HG03439 (cell line): ENCODE measurements around the gene NAPG.
"Not testable (repeated sequence)": the region's sequence is repeated elsewhere in the genome, so short reads cannot be mapped to it uniquely, and the experiment has no call there.

Experiments used
- ATAC-seq: cut with Tn5 transposase; IDR thresholded peaks from one replicate; pipeline ENCODE4 v1.9.1; 2021; ENCODE audit warnings: mild to moderate bottlenecking, moderate library complexity; ENCODE audit not compliant: unreplicated experiment

NAPG gene

GRCh38 chr18:10577842-10578572 is 52.2 kb downstream of the NAPG start:
- not testable (repeated sequence) for ATAC-seq

GRCh38 chr18:10578573-10578899 is 52.7 kb downstream of the NAPG start:
- not testable (repeated sequence) for ATAC-seq

DNA sequence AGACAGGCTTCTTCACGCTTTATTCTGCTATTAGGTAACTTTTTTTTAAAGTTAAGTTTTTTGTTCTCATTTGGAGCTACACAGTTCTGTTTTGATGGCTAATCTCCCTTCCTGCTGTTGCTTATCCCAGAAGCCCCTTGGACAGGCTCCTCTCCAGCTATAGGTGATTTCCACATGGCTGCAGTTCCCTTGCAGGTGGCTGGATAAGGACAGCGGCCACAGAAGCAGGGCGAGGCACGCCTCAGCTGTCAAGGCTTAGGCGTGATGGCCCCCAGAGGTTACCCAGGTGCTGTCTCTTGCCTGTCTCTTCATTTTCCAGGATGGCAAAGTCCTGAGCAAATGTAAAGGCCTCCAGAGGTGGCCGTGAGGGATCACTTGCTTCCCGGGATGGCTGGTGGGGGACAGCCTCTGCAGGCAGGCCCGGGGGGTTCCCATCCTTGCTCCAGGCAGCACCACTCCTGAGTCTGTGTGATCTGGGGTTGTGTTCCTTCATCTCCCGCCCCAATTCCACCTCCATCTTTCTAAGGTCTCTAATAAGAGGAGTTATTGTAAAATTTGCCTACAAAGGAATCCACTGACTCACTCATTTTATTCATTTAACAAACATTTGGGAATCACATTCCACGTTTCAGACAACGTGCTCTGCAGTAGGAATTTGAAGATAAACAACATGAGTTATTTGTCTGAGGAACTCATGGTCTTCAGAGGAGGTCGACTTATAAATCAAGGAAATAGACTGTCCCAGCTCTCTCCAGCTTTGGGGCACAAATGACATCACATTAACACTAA is 53.4 kb downstream of the NAPG start:
- no peak for ATAC-seq

DNA sequence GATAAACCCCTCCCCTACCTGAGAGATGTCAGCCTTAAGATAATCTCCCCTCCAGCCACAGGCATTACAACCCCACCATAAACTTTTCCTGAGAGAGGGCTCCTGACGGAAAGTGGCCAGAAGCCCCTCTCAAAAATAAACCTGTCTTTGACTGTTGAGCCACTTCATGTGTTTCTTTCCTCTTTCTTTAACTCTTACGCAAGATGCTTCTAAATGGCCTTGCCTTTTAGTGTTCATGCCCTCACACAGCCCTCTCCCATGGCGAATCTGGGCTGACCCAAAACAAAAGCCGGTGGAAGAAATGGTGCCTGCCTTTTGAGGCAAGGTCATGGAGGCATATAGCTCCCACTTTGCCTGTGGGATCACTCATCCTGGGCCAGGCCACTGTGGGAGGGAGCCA is 54.4 kb downstream of the NAPG start:
- ATAC-seq = no peak

DNA sequence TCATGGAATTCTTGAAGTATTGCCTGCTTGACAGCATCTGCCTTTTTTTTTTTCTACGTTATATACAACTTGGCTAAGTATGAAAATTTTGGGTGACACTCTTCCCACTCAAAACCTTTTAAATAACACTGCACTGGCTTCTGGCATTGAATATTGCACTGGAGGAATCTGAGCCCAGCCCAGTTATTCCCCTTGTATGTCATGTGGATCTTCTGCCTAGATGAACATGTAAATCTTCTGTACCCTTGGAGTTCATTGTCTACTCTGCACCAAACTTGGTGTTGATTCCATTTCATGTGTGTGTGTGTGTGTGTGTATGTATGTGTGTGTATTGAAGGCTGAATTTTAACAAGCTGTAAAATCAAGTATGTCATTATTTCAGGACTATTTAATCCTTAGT is 59.4 kb downstream of the NAPG start:
- ATAC-seq = no peak

DNA sequence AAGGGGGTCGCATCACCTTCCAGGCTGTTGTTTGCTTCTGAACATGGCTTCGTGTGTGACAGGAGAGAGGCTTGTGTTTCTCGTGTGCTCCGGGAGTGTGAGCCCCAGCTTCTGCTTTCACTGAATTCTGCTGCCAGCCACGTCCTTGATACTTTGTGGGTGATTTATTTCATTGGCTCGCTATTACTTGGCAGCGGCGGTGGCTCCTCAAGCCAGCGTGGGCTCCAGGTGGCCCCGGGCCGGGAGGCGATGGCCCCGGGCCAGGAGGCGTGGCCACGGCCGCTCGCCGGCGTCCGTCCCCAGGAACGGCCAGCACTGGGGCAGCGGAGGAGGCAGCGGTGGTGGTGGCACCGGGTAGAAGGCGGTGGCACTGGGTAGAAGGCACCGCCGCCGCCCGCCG is 63.1 kb downstream of the NAPG start:
- ATAC-seq = no peak

- ATAC-seq = no peak
These were observed 64.6 kb downstream of the NAPG start for GRCh38 chr18:10590412-10590811.

- no peak for ATAC-seq
These were observed 66.1 kb downstream of the NAPG start for GRCh38 chr18:10591896-10592295.

- ATAC-seq = not testable (repeated sequence)
These were observed 67.7 kb downstream of the NAPG start for GRCh38 chr18:10593366-10594022.

DNA sequence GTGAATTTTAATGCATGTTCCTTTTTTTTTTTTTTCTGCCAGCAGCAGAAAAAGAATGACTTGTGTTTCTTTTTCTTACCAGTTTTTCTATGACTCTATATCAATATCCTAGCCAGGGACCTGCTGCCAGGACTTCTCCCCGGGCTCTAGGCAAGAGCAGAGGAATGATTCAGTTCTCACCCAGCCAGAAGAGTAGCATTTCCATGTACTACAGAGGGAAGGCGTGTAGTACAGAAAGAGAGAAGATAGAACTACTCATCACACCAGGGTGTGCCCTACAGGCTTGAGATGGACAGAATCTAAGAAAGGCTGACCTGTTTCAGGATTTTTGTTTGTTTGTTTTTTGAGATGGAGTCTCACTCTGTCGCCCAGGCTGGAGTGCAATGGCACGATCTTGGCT is 70.1 kb downstream of the NAPG start:
- not testable (repeated sequence) for ATAC-seq

- ATAC-seq = not testable (repeated sequence)
These were observed 71.9 kb downstream of the NAPG start for GRCh38 chr18:10597695-10598094.

GRCh38 chr18:10600701-10601100 is 74.9 kb downstream of the NAPG start:
- ATAC-seq = not testable (repeated sequence)
